ENCODE results near the gene TAP1.
A peak's percentile ranks its signal among the peaks of the same experiment; 100 is the strongest.
"Not testable (repeated sequence)": the region's sequence is repeated elsewhere in the genome, so short reads cannot be mapped to it uniquely, and the experiment has no call there.

TAP1 gene

GRCh38 chr6:32839356-32839755, 14.1 kb downstream of the TAP1 start:
- DNase-seq: no peak

DNA sequence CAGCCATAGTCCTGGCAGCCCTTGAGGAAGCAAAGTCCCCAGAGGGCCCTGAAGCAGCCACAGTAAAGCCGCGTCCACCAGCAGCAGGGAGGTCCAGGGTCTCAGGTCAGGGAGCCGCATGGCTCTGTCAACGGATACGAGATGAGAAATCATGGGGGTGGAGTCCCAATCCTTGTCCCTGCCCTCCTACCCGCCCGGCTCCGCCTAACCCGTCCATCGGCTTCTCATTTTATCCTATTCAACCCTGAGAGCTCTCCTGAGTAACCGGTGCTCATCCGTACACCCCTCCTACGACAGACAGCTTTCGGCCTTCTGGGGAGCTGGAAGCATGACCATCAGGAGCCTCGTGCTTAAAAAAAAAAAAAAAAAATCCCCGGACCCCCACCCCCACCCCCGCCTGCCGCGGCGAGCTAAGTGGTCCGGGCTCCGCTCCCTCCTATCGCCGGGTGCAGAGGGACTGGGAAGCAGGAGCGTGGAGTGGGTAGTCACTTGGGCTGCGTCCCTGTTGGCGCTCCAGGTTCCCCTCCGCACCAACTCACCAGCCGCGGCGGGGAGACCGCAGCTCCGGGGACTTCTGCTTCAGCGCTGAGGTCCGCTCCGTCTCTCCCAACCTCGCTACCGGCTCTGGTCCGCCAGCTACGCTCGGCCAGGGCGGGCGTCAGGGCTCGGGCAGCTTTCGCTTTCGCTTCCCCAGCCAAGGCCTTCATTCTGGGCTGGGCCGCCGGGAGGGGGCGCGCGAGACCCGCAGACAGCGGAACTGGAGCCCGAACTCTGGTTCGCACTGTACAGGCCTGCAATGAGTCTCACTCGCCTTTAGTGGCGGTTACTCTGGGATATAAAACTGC, 15.2 kb downstream of the TAP1 start, which contains the start of gene TAP2:
Gene TAP2 (minus strand): TSS at position 626 of the 845 bp plus-strand sequence. CDS start 506 bp downstream, at position 120.
- DNase-seq: peak; percentile 96

DNA sequence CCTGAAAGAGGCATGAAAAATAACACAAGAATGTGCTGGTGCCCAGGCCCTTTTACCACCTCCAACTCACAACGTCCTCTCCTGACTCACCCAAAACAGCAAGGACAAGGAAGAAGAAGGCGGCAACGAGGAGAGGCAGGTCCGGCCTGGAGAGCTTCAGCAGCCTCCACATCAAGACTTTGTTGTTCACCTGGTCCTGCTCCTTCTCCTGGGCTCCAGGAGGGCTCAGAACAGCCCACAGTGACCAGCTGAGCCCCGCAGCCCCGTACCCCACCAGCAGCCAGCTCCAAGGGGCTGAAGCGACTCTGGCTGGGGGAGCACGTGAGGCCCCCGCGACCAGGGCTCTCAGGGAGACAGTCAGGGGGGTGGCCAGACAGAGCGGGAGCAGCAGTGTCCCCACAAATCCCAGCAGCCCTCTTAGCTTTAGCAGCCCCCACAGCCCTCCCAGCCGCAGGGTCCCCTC, 15.8 kb downstream of the TAP1 start:
- no peak for DNase-seq

GRCh38 chr6:32836873-32837272, 16.6 kb downstream of the TAP1 start:
- DNase-seq: no peak

DNA sequence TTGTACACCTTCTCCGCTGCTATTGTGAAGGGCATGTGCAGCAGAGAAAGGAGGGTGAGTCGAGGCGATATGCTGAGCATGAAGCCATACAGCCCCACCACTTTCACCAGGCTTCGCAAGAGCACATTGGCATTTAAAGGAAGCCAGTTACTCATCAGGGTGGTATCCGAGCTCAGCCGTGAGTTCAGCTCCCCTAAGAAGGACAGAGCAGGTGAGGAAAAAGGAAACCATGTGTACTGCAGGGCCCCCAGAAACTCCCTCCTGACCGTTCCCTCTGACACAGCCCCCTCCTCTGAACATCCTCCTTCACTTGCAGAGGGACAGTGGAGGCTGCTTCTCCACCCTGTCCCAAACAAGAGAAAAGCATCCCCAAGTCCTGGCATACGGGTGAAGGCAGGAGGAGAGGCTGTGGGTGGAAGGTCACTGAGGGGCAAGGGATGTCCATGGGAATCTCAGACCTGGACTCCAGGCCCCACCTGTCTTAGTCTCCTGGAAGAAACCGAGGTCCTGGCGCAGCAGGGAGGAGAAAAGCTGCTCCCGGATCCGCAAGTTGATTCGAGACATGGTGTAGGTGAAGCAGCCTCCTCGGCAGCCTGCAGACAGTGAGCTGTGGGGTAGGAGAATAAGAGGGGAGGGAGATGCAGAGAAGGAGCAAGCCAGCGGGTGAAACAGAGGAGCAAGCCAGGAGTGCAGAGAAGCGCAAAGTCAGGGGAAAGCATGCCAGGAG, 18.2 kb downstream of the TAP1 start:
- DNase-seq: no peak

DNA sequence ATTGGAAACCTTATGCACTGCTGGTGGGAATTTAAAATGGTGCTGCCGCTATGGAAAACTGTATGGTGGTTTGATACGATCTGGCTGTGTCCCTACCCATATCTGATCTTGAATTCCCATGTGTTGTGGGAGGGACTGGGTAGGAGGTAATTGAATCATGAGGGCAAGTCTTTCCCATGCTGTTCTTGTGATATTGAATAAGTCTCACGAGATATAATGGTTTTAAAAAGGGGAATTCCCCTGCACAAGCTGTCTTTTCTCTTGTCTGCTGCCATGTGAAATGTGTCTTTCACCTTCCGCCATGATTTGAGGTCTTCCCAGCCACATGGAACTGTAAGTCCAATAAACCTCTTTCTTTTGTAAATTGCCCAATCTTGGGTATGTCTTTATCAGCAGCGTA, 19.8 kb downstream of the TAP1 start:
- no peak for DNase-seq

GRCh38 chr6:32832535-32832934, 21.0 kb downstream of the TAP1 start:
- DNase-seq: no peak

GRCh38 chr6:32830936-32831335, 22.6 kb downstream of the TAP1 start:
- no peak for DNase-seq

DNA sequence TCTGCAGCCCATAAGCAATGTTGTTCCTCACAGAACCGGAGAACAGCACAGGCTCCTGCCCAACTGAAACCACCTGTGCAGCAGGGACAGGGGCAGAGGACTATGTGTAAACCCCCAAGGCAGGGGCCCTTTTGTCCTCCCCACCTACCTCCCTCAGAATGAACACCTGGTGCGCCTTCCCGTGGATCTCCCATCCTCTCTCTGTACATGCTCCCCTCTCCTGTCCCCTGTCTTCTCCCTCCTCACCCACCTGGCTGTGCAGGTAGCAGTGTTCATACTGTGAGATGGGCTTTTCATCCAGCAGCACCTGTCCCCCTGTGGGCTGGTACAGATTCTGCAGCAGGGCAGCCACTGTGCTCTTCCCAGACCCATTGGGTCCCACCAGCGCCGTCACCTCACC, 23.5 kb downstream of the TAP1 start:
- no peak for DNase-seq

- DNase-seq: no peak
Observed at GRCh38 chr6:32829495-32829894, 24.0 kb downstream of the TAP1 start.

GRCh38 chr6:32827025-32827424, 26.5 kb downstream of the TAP1 start:
- DNase-seq: no peak

DNA sequence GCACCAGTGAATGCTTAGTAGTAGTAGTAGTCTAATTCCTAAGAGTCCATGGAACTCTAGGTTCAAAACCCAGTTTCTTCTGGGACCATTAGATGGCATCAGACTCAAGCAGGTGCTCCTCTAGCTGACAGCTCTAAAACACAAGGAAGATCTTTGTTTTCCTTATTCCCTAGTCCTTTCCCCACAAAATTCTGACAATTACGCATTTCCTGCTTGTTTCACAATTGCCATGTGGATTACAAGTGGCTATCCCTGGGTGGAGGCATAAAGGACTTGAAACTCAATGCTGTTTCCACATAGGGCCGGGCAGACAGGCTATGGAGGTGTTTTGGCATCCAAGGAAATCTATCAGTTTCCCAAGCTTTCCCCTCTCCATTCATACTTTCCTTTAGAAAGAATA, 27.5 kb downstream of the TAP1 start:
- no peak for DNase-seq

- no peak for DNase-seq
Observed at GRCh38 chr6:32819729-32820128, 33.8 kb downstream of the TAP1 start.

- no peak for DNase-seq
Observed at GRCh38 chr6:32818867-32819266, 34.6 kb downstream of the TAP1 start.

DNA sequence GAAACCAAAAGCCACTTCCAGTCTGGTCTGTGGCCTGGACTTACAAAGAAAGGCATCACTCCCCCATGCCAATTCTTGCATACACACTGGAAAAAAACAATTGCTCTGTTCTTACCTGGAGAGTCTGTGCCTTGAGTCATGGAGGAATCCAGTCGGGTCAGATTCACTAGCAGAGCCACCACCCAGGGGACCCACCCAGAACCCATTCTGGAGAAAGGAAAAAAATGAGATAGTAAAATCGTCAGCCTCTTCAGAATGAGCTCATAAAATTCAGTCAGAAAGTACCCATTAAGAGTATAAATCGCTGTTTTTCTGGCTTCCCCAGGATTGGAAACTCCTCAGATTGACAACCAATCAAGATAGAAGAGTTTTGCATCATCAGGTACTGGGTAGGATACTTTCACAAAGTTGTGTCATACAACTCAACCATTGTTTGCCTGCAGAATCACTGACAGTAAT, 36.7 kb downstream of the TAP1 start, which contains the start of gene HLA-DOB:
Gene HLA-DOB (minus strand): TSS at position 257 of the 459 bp plus-strand sequence. CDS start 51 bp downstream, at position 206.
- no peak for DNase-seq

GRCh38 chr6:32815996-32816395, 37.5 kb downstream of the TAP1 start:
- DNase-seq: no peak

GRCh38 chr6:32815115-32815514, 38.4 kb downstream of the TAP1 start:
- no peak for DNase-seq

GRCh38 chr6:32814145-32814544, 39.4 kb downstream of the TAP1 start:
- no peak for DNase-seq

- no peak for DNase-seq
Observed at GRCh38 chr6:32809171-32809570, 44.3 kb downstream of the TAP1 start.

- no peak for DNase-seq
Observed at GRCh38 chr6:32807020-32807580, 46.4 kb downstream of the TAP1 start.

GRCh38 chr6:32805404-32805803, 48.1 kb downstream of the TAP1 start:
- not testable (repeated sequence) for DNase-seq

- DNase-seq: no peak
Observed at GRCh38 chr6:32803416-32803815, 50.1 kb downstream of the TAP1 start.

DNA sequence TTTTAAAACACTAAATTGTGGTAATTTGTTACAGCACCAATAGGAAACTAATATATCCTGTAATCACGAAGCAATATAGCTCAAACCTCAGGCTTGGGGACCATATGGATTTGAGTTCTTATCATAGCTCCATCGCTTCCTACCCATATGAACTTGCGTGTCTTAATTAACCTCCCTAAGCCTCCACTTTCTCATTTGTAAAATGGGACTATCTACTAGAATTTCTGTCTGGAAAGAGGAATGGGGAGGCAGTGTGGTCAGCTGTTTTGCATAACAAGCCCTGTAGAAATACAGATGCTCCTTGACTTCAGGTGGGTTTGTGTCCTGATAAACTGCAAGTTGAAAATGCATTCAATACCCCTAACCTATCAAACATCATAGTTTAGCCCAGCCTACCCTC, 53.8 kb downstream of the TAP1 start:
- DNase-seq: no peak
